Measurements from ENCODE around the gene PTGS1.
"Not testable (repeated sequence)": the region's sequence is repeated elsewhere in the genome, so short reads cannot be mapped to it uniquely, and the experiment has no call there.

Gene PTGS1

GRCh38 chr9:122347348-122348287 lies 23.2 kb upstream of the PTGS1 start:
- no peak for DNase-seq

- no peak for DNase-seq
These were observed 22.5 kb upstream of the PTGS1 start for GRCh38 chr9:122348288-122348777.

DNA sequence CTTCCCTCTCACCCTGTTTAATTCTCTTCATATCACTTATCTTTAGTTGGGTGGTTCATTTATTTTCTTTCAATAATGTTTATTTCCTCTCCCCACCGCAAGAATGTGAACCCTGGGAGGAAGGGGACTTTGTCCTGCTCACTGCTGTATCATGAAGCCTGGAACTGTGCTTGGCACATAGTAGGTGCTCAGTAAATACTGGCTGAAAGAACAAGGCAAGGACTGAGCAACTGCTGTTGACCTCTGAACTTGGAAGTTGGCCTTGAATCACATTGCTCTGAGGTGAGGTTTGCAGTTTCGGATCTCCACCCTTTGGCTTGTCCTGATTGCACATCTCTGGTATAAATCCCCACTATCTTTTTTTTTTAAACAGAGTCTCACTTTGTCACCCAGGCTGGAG lies 22.0 kb upstream of the PTGS1 start:
- DNase-seq, result no peak

DNA sequence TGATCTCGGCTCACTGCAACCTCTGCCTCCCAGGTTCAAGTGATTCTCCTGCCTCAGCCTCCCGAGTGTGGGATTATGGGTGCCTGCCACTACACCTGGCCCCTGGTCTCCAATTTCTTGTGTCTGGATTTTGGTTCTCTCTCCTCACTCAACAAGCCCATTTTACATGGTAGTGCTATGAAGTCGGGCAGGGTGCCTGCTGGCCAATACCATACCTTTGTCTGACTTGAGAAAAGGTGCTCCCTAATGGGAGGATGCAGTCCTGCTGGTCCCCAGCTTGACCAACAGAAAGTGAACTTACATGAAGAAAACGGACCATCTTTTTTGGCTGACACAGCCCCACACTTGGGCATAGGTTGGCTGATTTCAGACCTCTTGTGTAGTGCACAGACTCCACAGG lies 21.6 kb upstream of the PTGS1 start:
- DNase-seq, result no peak

DNA sequence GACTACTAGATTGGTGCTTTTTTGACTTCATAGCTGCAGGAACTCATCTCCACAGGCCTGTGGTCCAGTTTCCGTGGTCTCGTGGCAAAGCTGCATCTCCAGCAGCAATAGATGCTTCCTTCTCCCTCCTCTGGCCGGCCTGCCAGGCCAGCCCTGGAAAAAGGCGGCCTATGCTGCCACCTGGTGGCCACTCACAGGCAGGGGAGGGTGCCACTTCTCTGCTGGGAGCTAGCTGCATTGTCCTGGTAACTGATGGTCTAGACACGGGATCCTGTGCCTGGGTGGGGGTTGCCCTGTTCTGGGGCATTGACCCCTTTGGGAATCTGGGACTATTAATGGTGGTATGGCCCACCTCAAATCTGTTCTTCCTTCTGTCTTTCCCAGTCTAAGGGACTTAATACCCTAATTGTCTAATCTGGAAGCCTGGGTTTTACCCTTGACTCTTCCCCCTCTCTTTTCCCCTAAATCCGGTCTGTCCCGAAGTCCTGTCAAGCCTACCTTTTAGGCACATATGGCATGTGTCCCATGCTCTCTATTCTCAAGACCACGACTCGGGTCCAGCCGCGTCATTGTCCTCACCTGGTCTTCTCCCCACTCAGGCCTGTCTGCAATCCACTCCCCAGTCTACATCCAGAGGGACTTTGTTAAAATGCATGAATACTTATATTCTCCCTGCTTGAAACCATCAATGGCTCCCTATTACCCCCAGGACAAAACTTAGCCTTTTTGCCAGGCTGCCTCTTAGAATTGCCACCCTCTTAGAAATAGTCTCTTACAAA lies 20.1 kb upstream of the PTGS1 start:
- peak; percentile 57 for DNase-seq

DNA sequence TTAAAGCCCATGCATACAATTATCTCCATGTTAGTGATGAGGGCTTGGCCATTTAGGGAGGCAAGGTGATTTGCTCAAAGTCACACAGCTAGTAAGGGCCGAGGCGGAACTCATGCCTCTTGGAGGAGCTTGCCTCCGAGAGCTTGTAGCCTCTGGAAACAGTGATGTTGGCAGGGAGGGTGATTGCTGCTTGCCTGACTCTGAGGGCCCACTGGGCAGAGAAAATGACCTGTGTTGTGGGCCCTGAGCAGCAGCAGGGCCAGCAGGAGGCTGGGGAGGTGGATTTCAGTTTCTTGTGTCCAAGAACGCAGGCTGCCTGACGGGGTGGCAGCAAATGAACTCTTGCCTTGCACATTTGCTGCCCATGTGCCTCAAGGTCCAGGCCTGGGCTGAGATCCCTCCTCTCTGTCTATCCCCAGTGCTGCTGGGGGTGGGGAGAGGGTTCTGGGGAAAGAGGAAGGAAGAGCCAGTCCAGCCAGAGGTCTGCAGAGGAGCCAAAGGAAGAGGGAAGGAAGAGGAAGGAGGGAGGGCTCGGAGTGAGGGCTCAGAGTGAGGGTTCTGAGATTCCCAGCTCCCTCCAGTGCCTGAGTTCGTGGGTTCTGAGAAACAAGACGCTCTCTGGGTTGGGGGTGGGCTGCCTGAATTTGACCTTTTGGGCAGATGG lies 16.2 kb upstream of the PTGS1 start:
- DNase-seq, result no peak

DNA sequence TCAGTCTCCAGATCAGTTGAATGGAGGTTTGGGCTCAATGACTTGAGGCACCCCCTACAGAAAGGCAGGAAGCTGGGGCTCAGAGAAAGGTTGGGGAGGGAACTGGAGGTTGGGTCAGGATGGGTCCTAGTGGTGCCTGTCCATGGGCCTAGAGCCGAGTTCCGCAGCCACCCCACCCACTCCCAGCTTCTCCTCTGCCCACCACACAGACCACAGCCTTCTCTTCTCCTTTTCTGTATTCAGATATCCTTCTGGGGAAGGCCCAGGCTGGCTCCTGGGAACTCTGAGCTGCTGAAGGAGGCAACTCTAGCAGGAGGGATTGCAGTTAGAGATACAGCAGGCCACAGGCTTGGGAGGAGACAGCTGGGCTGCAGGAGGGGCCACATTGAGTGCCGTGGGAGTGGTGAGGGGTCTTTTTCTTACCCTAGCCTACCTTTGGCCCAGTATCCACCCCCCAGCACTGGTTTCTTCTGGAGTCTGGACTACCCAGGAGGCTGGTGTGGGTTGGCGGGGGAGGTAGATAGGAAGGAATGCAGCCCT lies 15.4 kb upstream of the PTGS1 start:
- no peak for DNase-seq

GRCh38 chr9:122356627-122357026 lies 14.2 kb upstream of the PTGS1 start:
- DNase-seq, result no peak

- no peak for DNase-seq
These were observed 9.9 kb upstream of the PTGS1 start for GRCh38 chr9:122360891-122361290.

DNA sequence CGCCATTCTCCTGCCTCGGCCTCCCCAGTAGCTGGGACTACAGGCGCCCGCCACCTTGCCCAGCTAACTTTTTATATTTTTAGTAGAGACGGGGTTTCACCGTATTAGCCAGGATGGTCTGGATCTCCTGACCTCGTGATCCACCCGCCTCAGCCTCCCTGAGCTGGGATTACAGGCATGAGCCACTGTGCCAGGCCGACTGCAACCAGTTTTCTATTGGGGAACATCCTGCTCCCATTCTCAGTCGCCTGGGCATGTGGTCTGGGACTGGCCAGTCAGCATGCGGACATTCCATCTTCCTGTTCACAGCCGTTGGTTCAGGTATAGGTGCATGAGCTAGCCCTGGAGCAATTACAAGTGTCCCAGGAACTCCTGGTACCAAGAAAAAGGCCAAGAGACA lies 7.7 kb upstream of the PTGS1 start:
- DNase-seq, result not testable (repeated sequence)

DNA sequence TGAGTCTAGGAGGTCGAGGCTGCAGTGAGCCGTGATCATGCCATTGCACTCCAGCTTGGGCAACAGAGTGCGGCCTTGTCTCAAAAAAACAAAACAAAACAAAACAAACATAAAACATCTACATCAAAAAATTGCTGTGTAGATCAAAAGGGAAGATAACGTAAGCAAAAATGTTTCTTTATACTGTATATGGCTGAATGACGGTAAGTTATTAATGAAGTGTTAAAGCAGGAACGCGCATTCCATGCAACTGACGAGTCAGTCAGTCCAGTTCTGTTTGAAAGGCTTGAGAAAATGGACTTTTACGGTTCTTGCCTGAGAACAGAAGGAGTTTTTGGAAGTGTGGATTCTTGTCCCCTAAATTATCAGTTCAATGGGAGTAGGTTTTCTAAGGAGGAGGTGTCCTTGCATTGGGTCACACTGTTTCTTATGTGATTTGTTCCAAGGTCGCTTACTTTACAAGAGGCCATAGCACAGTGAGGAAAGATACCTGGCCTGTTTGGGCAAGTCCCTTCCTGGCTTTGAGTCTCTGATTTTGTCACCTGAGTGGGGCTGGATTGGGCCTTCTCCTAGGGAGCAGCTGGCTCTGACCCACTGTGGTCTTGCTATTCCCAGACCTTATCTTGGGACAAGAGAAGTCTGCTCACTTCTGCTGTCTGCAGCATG lies 6.6 kb upstream of the PTGS1 start:
- DNase-seq, result no peak

DNA sequence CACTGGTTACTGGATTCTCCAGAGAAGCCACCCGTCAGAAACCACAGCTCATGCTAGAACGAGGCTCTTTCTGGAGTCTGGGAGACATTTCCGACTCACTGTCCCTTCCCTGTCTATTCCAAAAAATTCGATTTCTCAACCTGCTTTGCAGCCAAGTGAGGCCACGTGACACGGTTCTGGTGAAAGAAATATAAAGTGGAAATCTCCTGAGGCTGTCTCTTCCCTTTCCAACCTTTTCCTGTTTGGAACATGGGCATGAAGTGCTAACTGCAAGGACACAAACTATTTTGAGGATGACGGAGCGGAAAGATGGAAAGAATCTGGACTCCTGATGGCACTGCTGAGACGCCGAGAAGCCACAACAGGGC lies 6.1 kb upstream of the PTGS1 start:
- DNase-seq, result no peak

GRCh38 chr9:122366074-122366660 lies 4.7 kb upstream of the PTGS1 start:
- no peak for DNase-seq

GRCh38 chr9:122367065-122367464 lies 3.8 kb upstream of the PTGS1 start:
- no peak for DNase-seq

DNA sequence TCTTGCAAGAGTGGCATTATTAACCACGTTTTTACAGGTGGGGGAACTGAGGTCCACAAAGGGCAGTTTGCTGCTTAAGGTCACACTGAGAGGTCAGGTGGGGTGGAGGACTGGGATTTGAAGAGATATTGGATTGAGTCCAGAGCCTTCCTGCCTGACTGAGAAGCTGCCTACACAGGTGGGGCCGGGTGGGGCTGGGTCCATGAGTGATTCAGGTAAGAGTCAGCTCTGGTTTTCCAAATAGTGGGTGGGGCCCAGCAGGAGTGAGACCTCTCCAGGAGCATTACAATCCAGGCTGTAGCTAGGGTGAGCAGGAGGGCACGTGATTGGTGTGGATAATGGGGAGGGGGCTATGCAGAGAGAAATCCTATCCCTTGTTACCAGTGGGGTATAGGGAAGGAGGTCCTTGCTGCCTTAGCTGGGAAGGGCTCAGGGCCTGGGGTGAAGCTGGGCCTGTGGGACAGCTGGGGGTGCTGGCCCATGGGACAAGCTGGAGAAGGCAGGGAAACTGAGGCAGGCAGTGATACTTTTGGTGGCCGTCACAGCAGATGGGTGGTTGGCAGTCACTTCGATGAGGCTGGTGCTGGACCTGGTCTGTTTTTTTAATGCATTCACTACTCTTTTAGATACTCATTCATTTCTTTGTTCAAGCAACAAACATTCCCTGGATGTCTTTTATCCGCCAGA lies 2.9 kb upstream of the PTGS1 start:
- no peak for DNase-seq

DNA sequence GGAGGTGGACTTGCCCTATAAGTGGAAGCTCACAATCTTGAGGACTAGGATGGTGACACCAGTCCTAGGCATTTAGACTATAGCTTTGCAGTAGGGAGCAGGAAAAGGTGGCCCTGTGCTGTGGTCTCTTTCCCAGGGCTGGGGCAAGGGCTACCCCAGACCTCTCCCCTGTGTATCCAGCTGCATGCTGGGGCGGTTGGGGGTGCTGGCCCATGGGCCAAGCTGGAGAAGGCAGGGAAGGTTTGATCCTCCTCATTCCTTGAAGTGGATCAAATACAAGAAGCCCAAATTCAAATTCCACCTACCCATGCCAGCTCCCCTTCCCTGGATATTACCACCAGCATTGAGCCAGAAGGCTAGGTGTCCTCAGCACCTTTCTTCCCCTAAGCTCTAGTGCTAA lies 2.2 kb upstream of the PTGS1 start:
- no peak for DNase-seq

- DNase-seq, result no peak
These were observed 521 bp upstream of the PTGS1 start for GRCh38 chr9:122370303-122370702.

DNA sequence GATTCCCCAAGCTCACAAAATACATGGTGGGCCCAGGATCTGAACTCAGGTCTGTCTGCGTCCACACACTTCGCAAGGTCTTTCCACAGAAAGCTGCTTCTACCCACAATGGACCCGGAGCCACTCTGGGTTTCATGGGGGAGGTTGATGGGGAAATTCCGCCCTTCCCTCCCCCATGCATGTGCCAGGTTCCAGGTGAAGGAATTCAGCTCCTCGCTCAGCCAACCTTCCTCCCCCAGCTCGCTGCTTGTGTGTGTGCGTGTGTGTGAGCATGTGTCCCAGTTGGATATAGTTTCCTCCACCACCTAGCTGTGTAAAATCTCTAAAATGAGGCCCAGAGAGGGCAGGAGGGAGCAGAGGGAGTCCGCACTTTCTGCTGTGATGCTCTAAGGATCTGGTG lies 1.0 kb downstream of the PTGS1 start:
- DNase-seq, result no peak

DNA sequence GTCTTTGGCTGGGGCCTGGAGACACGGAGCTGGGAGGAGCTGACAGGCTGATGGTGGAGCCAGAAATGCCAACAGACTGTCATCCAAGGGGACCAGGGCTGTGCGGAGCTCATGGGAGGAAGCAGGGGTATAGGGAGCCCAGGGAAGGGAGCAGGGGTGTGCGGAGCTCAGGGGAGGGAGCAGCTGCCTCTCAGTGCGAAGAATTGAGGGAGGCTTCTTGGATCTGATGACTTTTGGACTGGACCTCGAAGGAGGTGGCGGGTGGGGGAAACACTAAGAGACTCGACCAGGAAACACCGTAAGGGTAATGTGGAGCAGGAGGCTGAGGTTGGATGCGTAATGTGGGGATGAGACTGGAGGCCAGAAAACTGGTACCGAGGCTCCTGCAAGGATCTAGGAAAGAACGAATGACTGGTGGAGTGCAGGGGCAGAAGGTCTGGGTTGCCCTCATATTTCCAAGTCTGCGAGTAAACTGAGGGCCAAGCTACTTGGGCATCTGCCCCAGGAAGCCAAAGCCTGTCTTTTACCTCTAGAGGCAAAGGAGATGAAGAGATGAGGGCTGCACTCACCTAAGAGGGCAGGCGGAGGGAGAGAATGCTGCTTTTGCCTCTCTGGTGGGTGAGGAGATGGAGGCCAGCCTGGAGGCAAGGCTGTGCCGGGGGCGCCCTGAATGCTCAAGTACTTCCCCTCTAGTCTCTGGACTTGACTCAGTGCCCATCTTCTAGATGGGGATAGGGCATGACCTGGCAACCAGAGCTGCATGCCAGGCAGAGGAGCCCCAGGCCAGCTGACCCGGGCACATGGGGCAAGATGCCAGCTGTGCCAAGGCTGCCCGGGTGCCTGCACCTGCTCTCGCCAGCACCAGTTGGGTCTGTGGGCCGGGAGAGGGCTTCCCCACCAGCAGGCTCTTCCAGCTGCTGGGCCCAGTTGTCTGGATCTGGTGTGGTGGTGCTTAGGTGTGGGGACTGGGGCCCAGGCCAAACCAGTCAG lies 2.3 kb downstream of the PTGS1 start:
- no peak for DNase-seq

DNA sequence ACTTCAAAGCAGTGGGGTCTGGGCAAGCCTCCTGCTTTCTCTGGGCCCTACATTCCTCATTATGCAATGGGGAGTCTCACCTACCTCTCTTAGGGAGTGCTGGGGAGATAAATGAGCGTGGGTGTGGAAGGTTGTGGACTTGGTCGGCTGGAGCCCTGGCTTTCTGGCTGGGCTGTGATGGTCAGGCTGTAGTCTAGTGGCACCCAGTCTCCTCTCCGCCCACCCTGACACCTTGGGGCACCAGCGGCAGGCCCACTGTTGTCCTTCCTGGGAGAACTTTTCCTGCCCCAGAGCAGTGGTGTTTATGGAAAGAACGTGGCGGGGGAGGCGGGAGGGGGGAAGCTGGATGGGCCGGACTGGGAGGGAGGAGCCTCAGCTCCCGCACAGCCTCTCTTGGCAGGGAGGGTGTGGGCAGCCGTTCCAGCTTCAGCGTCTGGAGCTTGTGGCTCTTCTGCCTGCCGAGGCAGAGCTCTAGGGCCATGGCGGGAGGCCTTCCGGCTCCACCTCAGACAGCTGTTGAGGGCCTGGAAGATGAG lies 4.1 kb downstream of the PTGS1 start:
- DNase-seq, result peak; percentile 45
